Bronchial epithelial cell (primary cell): ENCODE measurements around the gene ZNG1E. TPM values are rescaled to one million over a fixed set of nuclear protein-coding genes. Genes with fewer than 3 reads are reported as not detected.
"Not testable (repeated sequence)": the region's sequence is repeated elsewhere in the genome, so short reads cannot be mapped to it uniquely, and the experiment has no call there.

Source experiments
- DNase-seq: peaks from one replicate; pipeline ENCODE4 v3.0.0-alpha.2; 2010; ENCODE audit warnings: low read depth
- FAIRE-seq: peaks from 2 replicates; lab custom pipeline; 2011; peaks lifted over from hg19 to GRCh38; lab: Jason Lieb, UNC
- H3K27me3 ChIP-seq: 2 replicates; pipeline ENCODE4 v1.5.1; 2011; ENCODE audit warnings: low read length; ENCODE audit not compliant: control insufficient read depth, insufficient read depth
- H3K36me3 ChIP-seq: 2 replicates; pipeline ENCODE4 v1.5.1; 2011; ENCODE audit warnings: low read length; ENCODE audit not compliant: control insufficient read depth, insufficient read depth
- H3K4me3 ChIP-seq: 2 replicates; pipeline ENCODE4 v1.5.1; 2011; ENCODE audit warnings: mild to moderate bottlenecking, low read depth, low read length, control low read depth
- total RNA-seq: library from RNA; depleted of rRNA; stranded (reverse); fragments of >200 nt; gene quantifications from 2 replicates; pipeline ENCODE4 v1.2.1, GENCODE V29; 2014

Gene ZNG1E
- total RNA-seq = 36.1 and 46.7 TPM in 2 replicates

- not testable (repeated sequence) for H3K36me3 ChIP-seq, H3K27me3 ChIP-seq, FAIRE-seq
- H3K4me3 ChIP-seq = peak within 1 kb of the TSS; percentile 33
- DNase-seq = peak; percentile 76
These were observed at the start of gene ZNG1E for GRCh38 chr9:65675589-65676021. Gene ZNG1E, plus strand, starts transcription at chr9:65675928. Its CDS starts 49 bp downstream, at chr9:65675977.

DNA sequence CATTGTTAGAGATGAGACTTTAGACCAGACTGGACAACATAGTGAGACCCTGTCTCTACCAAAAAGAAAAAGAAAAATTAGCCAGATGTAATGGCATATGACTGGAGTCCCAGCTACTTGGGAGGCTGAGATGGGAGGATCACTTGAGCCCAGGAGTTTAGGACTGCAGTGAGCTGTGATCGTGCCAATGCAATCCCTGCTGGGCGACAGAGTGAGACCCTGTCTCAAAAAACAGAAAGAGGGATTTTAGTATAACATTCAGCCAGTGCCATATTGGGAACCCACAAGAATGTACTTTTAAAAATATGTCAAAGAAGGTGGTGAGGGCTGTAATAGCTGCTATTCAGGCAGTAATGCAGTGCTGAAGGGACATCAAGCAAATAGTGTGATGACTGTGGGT, 2.1 kb upstream of the ZNG1E start:
- not testable (repeated sequence) for H3K27me3 ChIP-seq, FAIRE-seq, H3K4me3 ChIP-seq, H3K36me3 ChIP-seq, DNase-seq

DNA sequence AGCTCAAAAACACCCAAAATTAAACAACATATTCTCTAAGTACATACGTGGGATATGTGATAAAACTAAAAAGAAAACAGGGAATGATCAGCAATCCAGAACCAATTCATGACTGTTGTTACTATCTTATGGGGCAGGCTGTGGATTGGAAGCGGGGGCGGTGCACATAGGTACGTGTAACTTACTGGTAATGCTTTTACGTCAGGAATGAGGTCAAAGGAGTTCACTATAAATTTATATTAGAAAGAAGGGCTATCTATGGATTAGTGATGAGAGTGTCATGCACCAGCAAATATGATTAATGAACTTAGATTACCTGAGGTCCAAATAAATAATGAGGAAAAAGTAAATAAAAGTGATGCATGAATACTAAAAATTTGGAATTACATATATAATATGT, 710 bp upstream of the ZNG1E start:
- FAIRE-seq, H3K27me3 ChIP-seq, H3K36me3 ChIP-seq, DNase-seq, H3K4me3 ChIP-seq: not testable (repeated sequence)

GRCh38 chr9:65676389-65676788, 661 bp downstream of the ZNG1E start:
- not testable (repeated sequence) for H3K36me3 ChIP-seq, DNase-seq, FAIRE-seq, H3K27me3 ChIP-seq
- peak overlapping the region; percentile 33 for H3K4me3 ChIP-seq

DNA sequence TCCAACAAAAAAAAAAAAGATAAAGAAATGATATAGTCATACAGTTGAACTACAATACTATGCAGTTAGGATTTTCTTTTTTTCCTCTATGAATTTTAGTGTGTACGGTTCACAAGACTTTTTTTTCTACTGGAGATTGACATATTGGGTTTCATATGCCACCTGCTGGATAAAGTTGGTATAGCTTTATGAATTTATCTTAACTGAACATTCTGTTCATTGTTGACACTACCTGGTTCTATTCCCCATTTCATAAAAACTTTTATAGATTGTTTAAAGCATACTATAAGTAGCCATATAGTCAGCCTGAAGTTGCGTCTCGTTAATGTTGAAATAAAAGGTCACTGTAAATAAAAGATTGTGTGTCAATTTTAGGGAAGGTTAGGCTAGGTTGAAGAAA, 2.8 kb downstream of the ZNG1E start:
- not testable (repeated sequence) for H3K27me3 ChIP-seq, FAIRE-seq, H3K36me3 ChIP-seq, DNase-seq, H3K4me3 ChIP-seq

DNA sequence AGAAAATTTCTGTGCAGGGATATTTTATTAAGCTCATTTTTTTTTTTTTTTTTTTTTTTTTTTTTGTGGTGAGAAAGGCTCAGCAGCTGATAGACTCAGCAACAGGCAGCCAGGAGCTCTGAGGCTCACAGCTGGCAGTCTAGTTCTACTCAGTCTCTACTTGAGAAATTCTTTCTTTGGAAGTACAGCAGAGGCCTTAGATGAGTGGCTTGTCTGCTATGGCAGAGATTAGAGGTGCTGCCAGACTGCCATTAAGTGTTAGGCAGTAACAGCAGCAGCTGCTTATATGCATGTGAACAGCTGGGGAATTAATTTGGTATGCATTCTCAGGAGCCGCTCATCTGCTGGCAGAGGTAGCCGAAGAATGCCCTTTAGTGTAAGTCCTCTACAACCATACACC, 27.8 kb downstream of the ZNG1E start:
- not testable (repeated sequence) for FAIRE-seq, DNase-seq, H3K27me3 ChIP-seq, H3K36me3 ChIP-seq, H3K4me3 ChIP-seq

- H3K4me3 ChIP-seq, DNase-seq, H3K27me3 ChIP-seq, FAIRE-seq, H3K36me3 ChIP-seq: not testable (repeated sequence)
These were observed 38.7 kb downstream of the ZNG1E start for GRCh38 chr9:65714445-65714844.

- not testable (repeated sequence) for FAIRE-seq
These were observed 61.4 kb downstream of the ZNG1E start, which contains the start of gene FOXD4L4 for GRCh38 chr9:65737096-65737564. Gene FOXD4L4, plus strand, starts transcription at chr9:65737146. Its CDS starts 0 bp downstream, at chr9:65737146.

GRCh38 chr9:65738133-65738532, 62.4 kb downstream of the ZNG1E start:
- not testable (repeated sequence) for H3K27me3 ChIP-seq, DNase-seq, H3K4me3 ChIP-seq, H3K36me3 ChIP-seq, FAIRE-seq

More at GRCh38 chr9:65737096-65737564, 61.4 kb downstream of the ZNG1E start, which contains the start of gene FOXD4L4:
- DNase-seq, H3K4me3 ChIP-seq, H3K27me3 ChIP-seq, H3K36me3 ChIP-seq: not testable (repeated sequence)

Other genes with a start within 250 kb of the ZNG1E start
- gene FOXD4L4, start 61.2 kb downstream of the ZNG1E start, total RNA-seq = under 0.01 and 0.26 TPM in 2 replicates